Mucosa of gallbladder (tissue), 1 donor: ENCODE measurements around the gene SCD5. TPM values are rescaled to one million over a fixed set of nuclear protein-coding genes. Genes with fewer than 3 reads are reported as not detected.
A peak's percentile ranks its signal among the peaks of the same experiment; 100 is the strongest.

Source experiments
- DNase-seq: peaks from one replicate; pipeline ENCODE4 v3.0.0-alpha.2; 2020; ENCODE audit warnings: low spot score
- total RNA-seq: library from RNA; stranded (reverse); gene quantifications from one replicate; pipeline ENCODE4 v1.2.1, GENCODE V29; 2021
- donor health status: DM: no; HTN: no; CAD: no.

Gene SCD5
- total RNA-seq, 1 donor from 2014 or later: 22.9 TPM

- no peak for DNase-seq
Measured at GRCh38 chr4:82691431-82691830, 107.2 kb downstream of the SCD5 start.

- DNase-seq: no peak
Measured at GRCh38 chr4:82688091-82688795, 110.4 kb downstream of the SCD5 start.

GRCh38 chr4:82687531-82687930 is 111.1 kb downstream of the SCD5 start:
- DNase-seq: no peak

- no peak for DNase-seq
Measured at GRCh38 chr4:82681754-82682153, 116.8 kb downstream of the SCD5 start.

- DNase-seq: no peak
Measured at GRCh38 chr4:82680834-82681233, 117.8 kb downstream of the SCD5 start.

- no peak for DNase-seq
Measured at GRCh38 chr4:82679531-82679930, 119.1 kb downstream of the SCD5 start.

GRCh38 chr4:82678051-82678450 is 120.5 kb downstream of the SCD5 start:
- DNase-seq: no peak

GRCh38 chr4:82677327-82677726 is 121.3 kb downstream of the SCD5 start:
- peak; percentile 16 for DNase-seq

- DNase-seq: no peak
Measured at GRCh38 chr4:82667761-82668480, 130.7 kb downstream of the SCD5 start.

GRCh38 chr4:82666970-82667665 is 131.5 kb downstream of the SCD5 start:
- no peak for DNase-seq

- DNase-seq: no peak
Measured at GRCh38 chr4:82661181-82661992, 137.2 kb downstream of the SCD5 start.

GRCh38 chr4:82652062-82652461 is 146.5 kb downstream of the SCD5 start:
- no peak for DNase-seq

GRCh38 chr4:82650868-82651267 is 147.7 kb downstream of the SCD5 start:
- no peak for DNase-seq

GRCh38 chr4:82648356-82648755 is 150.2 kb downstream of the SCD5 start:
- no peak for DNase-seq

GRCh38 chr4:82645936-82646565 is 152.5 kb downstream of the SCD5 start:
- no peak for DNase-seq

GRCh38 chr4:82644734-82645126 is 153.9 kb downstream of the SCD5 start:
- no peak for DNase-seq

- DNase-seq: no peak
Measured at GRCh38 chr4:82643994-82644733, 154.4 kb downstream of the SCD5 start.

GRCh38 chr4:82642331-82642730 is 156.3 kb downstream of the SCD5 start:
- DNase-seq: no peak

GRCh38 chr4:82640540-82640939 is 158.1 kb downstream of the SCD5 start:
- no peak for DNase-seq

GRCh38 chr4:82639971-82640370 is 158.6 kb downstream of the SCD5 start:
- DNase-seq: no peak

GRCh38 chr4:82638479-82638878 is 160.1 kb downstream of the SCD5 start:
- DNase-seq: no peak
